Measurements from ENCODE around the gene COQ10A.

DNA sequence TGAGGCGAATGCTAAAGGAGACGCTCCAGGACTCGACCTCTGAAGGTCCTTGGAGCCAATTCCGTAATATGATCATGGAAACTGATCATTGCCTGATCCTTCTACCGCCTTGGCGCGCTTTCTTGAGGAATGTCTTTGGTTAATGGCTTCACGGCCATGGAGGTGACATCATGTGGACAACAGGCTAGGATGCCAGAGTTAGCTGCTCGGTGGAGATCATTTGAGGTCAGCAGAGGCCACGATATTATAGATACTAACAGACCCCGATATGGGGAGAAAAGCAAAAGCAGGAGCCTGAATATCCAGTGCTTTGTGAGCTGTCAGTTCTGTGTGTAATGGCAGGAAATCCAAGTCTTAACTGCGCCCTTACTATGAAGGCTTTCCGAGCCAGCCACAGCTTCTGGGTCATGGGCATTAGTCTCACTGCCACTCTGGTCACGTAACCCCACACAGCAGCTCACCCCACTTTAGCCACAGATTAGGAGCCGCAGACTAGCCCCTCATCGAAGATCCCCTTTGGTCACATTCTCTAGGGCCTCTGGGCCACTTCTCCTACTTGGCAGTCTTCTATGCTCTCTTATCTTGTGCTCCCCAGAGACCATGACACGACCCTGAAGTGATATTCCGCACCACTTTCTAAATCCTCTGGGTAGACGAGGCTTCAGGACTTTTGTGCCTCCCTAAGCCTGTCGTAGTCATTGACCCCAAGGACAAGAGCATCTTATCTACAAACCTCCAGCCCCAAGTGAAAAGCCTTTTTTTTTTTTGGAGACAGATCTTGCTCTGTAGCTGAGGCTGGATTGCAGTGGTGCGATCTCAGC is 34.1 kb downstream of the COQ10A start:
- TF ChIP-seq TRIM24 (CRISPR knock-in tag; IDR thresholded peaks at IDR 0.05) (no peak), ARNT (IDR thresholded peaks at IDR 0.05) (no peak), ELF4 (CRISPR knock-in tag; IDR thresholded peaks at IDR 0.05; ENCODE audit: borderline replicate concordance) (no peak), EP300 (IDR thresholded peaks at IDR 0.05; ENCODE audit: low read depth in 2 of 2, low read length in 2 of 2) (no peak), EP300 (CRISPR knock-in tag; IDR thresholded peaks at IDR 0.05; ENCODE audit: borderline replicate concordance) (no peak), SP1 (IDR thresholded peaks at IDR 0.05) (no peak), SP1 (CRISPR knock-in tag; IDR thresholded peaks at IDR 0.05) (no peak)

Measured in HepG2 (cell line).